NB4 (cell line): ENCODE results near the gene SKAP2.

ENCODE experiments used
- CTCF ChIP-seq: IDR thresholded peaks from one replicate; pipeline ENCODE4 v1.5.1; 2012; ENCODE audit warnings: low read depth, low read length
- POLR2A ChIP-seq: IDR thresholded peaks from 2 replicates; pipeline ENCODE4 v1.6.1; 2011; ENCODE audit warnings: mild to moderate bottlenecking; ENCODE audit not compliant: insufficient read length; ENCODE audit errors: extremely low read depth

- no peak for TF ChIP-seq POLR2A
- TF ChIP-seq CTCF, result no peak
Measured at GRCh38 chr7:26656735-26657134, 207.7 kb downstream of the SKAP2 start.
